Endothelial cell of umbilical vein (primary cell): ENCODE results near the gene SLC25A43.

Experiments
- CTCF ChIP-seq, 2 donors: IDR thresholded peaks; 1 replicate in 1 of 2; 2 replicates in 1 of 2; pipeline ENCODE4 v1.5.1; 2011; ENCODE audit warnings: low read length in 2 of 2, mild to moderate bottlenecking in 2 of 2, moderate library complexity in 2 of 2, control low read depth in 1 of 2, inconsistent platforms in 1 of 2, low read depth in 1 of 2; ENCODE audit not compliant: insufficient read depth in 1 of 2; ENCODE audit errors: extremely low read depth in 1 of 2
- POLR2A ChIP-seq: IDR thresholded peaks from 2 replicates; pipeline ENCODE4 v1.6.1; 2012; ENCODE audit warnings: low read depth, mild to moderate bottlenecking, control low read depth, low read length

GRCh38 chrX:119374736-119375135, 24.4 kb upstream of the SLC25A43 start:
- no peak for TF ChIP-seq CTCF (IDR thresholded peaks at IDR 0.05; ENCODE audit: extremely low read depth in 1 of 2, insufficient read depth in 1 of 2, low read depth in 1 of 2, low read length in 2 of 2)
- no peak for TF ChIP-seq POLR2A
